MCF 10A (cell line): ENCODE measurements around the gene MRPL38. TPM values are rescaled to one million over a fixed set of nuclear protein-coding genes. Genes with fewer than 3 reads are reported as not detected.

Experiments
- BruUV-seq: library from RNA; stranded (reverse); fragments of 400-500 nt; replicated peaks from 2 replicates; lab custom pipeline; 2021; lab: Mats Ljungman, UMichigan
- CTCF ChIA-PET: fragments of 300-600 bp; sonication (Branson Sonifier 250); formaldehyde crosslinking; extraction: SDS; loops from one replicate; lab custom pipeline; 2021; ENCODE audit warnings: antibody characterized with exemption, inconsistent platforms; lab: Yijun Ruan, JAX
- POLR2A ChIA-PET: fragments of 300-600, 350-650 bp; sonication (Branson Sonifier 250); formaldehyde crosslinking; extraction: SDS; loops from one replicate; lab custom pipeline; 2020; ENCODE audit warnings: antibody characterized with exemption, inconsistent platforms; lab: Yijun Ruan, JAX
- DNase-seq: peaks from one replicate; pipeline ENCODE4 v3.0.0-alpha.2; 2018; ENCODE audit not compliant: unreplicated experiment
- H3K27ac Mint-ChIP-seq: one replicate; pipeline ENCODE4 v1.8.0; 2022; ENCODE audit warnings: mild to moderate bottlenecking, low read depth, mixed read lengths; ENCODE audit not compliant: unreplicated experiment
- H3K27me3 Mint-ChIP-seq: one replicate; pipeline ENCODE4 v1.8.0; 2022; ENCODE audit warnings: mixed read lengths; ENCODE audit not compliant: insufficient read depth, unreplicated experiment
- H3K36me3 Mint-ChIP-seq: one replicate; pipeline ENCODE4 v1.8.0; 2022; ENCODE audit warnings: mild to moderate bottlenecking, moderate library complexity, mixed read lengths; ENCODE audit not compliant: insufficient read depth, unreplicated experiment
- H3K4me1 Mint-ChIP-seq: one replicate; pipeline ENCODE4 v1.8.0; 2022; ENCODE audit warnings: mixed read lengths; ENCODE audit not compliant: insufficient read depth, unreplicated experiment
- H3K4me3 Mint-ChIP-seq: one replicate; pipeline ENCODE4 v1.8.0; 2022; ENCODE audit warnings: mild to moderate bottlenecking, moderate library complexity, mixed read lengths; ENCODE audit not compliant: unreplicated experiment
- H3K9me3 Mint-ChIP-seq: one replicate; pipeline ENCODE4 v1.8.0; 2022; ENCODE audit warnings: mixed read lengths; ENCODE audit not compliant: unreplicated experiment
- intact Hi-C: fragments of 100-400 bp; cut with micrococcal nuclease; formaldehyde crosslinking; loops from 2 replicates; pipeline ENCODE4 v1.14.1; 2022
- total RNA-seq: library from RNA; stranded (reverse); gene quantifications from 2 replicates; pipeline ENCODE4 v1.2.3, GENCODE V29; 2022
- TF ChIP-seq, protein P1 (sequence below): fragments of 200-600 bp; IDR thresholded peaks from one replicate; pipeline ENCODE4 v1.8.0; 2022; ENCODE audit warnings: antibody characterized with exemption, mild to moderate bottlenecking; ENCODE audit not compliant: unreplicated experiment

Gene MRPL38
- total RNA-seq, 1 experiment from 2014 or later, result 111 TPM

DNA sequence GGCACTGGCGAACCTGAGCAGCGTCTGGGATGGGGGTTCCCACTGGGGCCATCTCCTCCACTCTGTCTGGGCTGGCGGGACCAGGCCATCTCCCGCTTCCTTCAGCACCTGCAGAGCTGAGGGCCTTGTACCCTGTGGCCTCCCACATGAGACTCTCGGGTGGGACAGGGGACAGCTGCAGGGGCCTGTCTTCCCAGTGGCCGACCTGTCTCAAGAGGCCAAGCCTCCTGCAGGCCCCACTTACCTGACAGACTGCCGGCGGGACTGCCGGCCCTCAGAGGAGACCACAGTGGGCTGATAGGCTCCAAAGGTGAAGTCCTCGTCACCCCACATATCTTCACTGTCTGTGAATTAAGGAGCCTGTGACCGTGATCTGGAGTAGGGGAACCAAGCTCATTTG is 20.4 kb upstream of the MRPL38 start:
- TF ChIP-seq, protein P1, sequence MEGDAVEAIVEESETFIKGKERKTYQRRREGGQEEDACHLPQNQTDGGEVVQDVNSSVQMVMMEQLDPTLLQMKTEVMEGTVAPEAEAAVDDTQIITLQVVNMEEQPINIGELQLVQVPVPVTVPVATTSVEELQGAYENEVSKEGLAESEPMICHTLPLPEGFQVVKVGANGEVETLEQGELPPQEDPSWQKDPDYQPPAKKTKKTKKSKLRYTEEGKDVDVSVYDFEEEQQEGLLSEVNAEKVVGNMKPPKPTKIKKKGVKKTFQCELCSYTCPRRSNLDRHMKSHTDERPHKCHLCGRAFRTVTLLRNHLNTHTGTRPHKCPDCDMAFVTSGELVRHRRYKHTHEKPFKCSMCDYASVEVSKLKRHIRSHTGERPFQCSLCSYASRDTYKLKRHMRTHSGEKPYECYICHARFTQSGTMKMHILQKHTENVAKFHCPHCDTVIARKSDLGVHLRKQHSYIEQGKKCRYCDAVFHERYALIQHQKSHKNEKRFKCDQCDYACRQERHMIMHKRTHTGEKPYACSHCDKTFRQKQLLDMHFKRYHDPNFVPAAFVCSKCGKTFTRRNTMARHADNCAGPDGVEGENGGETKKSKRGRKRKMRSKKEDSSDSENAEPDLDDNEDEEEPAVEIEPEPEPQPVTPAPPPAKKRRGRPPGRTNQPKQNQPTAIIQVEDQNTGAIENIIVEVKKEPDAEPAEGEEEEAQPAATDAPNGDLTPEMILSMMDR, result no peak
- Mint-ChIP-seq H3K4me3 (no peak overlapping the region), H3K36me3 (peaks cover 5% of the 10 kb centered on the region), H3K9me3 (no peaks in the 10 kb centered on the region), H3K27ac (no peak overlapping the region), H3K4me1 (no peaks in the 10 kb centered on the region), H3K27me3 (no peaks in the 10 kb centered on the region)
- intact Hi-C loops, result no loop called here
- ChIA-PET CTCF (interaction anchor here (0.7 kb wide), 1 partner anchor 246 kb away, joined by 3 read pairs; no protein-coding TSS in a partner anchor), POLR2A (no interaction called here)
- no TSS peak for BruUV-seq
- DNase-seq, result no peak

DNA sequence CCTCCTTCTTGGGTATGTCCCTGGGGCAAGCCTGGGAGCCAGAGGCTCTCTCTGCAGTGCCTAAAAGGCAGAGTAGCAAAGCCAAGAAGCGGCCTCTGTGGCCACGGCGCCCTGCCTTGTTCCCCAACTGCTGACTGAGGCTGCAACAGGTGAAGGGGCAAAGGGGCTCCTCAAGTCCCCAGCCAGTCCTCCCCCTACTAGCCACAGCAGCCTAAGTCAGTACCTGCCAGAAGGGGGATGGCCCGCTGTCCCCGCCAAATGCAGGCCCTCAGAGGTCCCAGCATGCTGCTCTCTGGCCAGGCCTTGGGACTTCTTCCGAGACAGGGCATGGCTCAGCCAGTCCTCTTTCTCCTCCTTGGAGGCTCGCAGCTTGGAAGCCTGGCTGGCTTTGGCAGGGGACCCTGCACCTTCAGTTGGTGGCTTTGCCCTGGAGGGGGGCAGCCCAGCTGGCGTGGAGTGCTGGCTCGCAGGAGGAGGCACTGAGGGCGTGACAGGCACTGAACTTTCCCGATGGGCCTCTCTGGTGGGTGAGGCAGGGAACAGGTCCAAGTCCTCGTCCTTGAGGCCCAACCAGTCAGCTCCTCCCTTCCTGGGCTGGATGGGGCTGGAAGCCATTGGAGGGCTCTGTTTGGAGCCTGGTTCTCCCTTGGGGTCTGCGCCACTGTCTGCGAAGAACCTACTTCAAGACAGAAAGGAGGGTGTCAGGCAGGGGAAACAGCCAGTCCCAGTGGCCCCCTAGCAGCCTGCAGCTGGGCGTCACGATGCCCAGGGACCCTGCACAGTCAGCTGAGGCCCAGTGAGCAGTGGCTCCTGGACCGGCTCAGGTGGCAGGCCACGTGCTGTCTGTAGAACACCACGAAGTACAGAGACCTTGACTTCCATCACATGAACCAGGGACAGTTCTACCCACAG is 18.5 kb upstream of the MRPL38 start:
- ChIA-PET POLR2A (no interaction called here), CTCF (interaction anchor here (1.0 kb wide), 1 partner anchor 18 kb away, joined by 4 read pairs; no protein-coding TSS in a partner anchor)
- Mint-ChIP-seq H3K4me3 (no peak overlapping the region), H3K4me1 (no peaks in the 10 kb centered on the region), H3K27ac (no peak overlapping the region), H3K27me3 (no peaks in the 10 kb centered on the region), H3K36me3 (peaks cover 12% of the 10 kb centered on the region), H3K9me3 (no peaks in the 10 kb centered on the region)
- TF ChIP-seq, protein P1, result no peak
- no TSS peak for BruUV-seq
- intact Hi-C loops, result no loop called here
- DNase-seq, result no peak

DNA sequence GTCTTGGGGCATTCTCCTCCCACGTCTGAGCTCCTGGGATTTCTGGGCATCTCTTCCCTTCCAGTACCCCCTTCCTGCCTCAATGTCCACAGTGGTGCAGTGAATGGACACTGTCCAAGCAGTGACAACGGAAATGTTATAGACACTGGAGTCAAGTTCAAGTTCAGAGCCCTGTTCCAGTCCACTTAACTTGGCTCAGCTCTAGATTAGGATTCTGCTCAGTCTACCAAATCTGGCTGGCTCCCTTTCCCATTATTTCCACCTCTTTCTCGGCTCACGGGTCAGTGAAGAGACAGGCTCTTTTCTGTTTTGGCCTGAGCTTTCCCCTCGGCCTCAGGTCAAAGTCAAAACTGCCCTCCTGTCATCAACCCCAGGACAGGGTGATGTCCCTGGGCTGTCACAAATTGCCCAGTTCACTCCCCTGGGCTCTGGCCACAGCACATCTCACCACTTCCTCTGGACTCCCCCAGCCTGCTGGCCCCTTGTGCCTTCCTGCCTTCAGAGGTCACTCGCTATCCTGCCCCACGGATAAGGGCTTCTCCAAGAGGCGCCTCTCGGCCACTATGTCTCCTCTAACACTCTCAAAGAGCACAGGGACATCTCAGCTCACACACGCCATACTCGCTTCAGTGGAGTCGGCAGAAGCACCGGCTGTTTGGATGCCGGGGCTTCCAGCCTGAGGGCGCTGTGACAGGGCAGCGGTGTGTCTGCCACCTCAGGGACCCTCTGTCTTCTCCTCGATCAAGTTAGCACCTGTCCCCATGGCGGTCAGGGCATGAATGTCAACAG is 17.7 kb upstream of the MRPL38 start:
- H3K4me3 Mint-ChIP-seq, result no peak overlapping the region
- H3K9me3 Mint-ChIP-seq, result no peaks in the 10 kb centered on the region
- CTCF ChIA-PET, result interaction anchor here (0.8 kb wide), 1 partner anchor 17 kb away, joined by 4 read pairs; the partner anchor contains the start of gene MRPL38
- intact Hi-C loops, result no loop called here
- peaks cover 13% of the 10 kb centered on the region for H3K36me3 Mint-ChIP-seq
- H3K4me1 Mint-ChIP-seq, result no peaks in the 10 kb centered on the region
- H3K27me3 Mint-ChIP-seq, result no peaks in the 10 kb centered on the region
- no peak for DNase-seq
- H3K27ac Mint-ChIP-seq, result no peak overlapping the region
- TF ChIP-seq, protein P1, result no peak
- BruUV-seq, result no TSS peak
- POLR2A ChIA-PET, result no interaction called here

DNA sequence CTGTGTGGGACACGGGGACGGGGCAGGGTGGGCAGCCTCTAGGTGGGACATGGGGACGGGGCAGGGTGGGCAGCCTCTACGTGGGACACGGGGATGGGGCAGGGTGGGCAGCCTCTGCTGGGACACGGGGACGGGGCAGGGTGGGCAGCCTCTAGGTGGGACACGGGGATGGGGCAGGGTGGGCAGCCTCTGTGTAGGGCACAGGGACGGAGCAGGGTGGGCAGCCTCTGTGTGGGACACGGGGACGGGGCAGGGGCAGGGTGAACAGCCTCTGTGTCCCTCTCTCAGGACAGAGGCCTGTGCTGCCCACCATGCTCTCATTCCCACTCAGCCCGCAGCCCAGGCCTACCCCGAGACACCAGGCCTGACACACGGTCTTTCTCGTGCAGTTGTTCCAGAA is 16.9 kb upstream of the MRPL38 start:
- no peak overlapping the region for H3K4me3 Mint-ChIP-seq
- CTCF ChIA-PET, result interaction anchor here (0.6 to 0.8 kb wide), 2 partner anchors 16 to 1131 kb away, joined by 4 read pairs; partner anchors contain the start of gene MRPL38
- no peaks in the 10 kb centered on the region for H3K9me3 Mint-ChIP-seq
- intact Hi-C loops, result no loop called here
- H3K27me3 Mint-ChIP-seq, result no peaks in the 10 kb centered on the region
- DNase-seq, result no peak
- H3K27ac Mint-ChIP-seq, result no peak overlapping the region
- no peaks in the 10 kb centered on the region for H3K4me1 Mint-ChIP-seq
- POLR2A ChIA-PET, result no interaction called here
- no TSS peak for BruUV-seq
- TF ChIP-seq, protein P1, result no peak
- H3K36me3 Mint-ChIP-seq, result peaks cover 20% of the 10 kb centered on the region
